Neuronal stem cell (in vitro differentiated cells): ENCODE results near the gene ELF2.
"Not testable (repeated sequence)": the region's sequence is repeated elsewhere in the genome, so short reads cannot be mapped to it uniquely, and the experiment has no call there.

Source experiments
- DNase-seq: peaks from one replicate; pipeline ENCODE4 v3.0.0-alpha.2; 2013; ENCODE audit warnings: low spot score
- H2AFZ ChIP-seq: one replicate; pipeline ENCODE4 v1.6.1; 2013; ENCODE audit warnings: mild to moderate bottlenecking, low read length, inconsistent platforms
- H2AK5ac ChIP-seq: 2 replicates; pipeline ENCODE4 v1.6.1; 2013; ENCODE audit warnings: low read depth, mild to moderate bottlenecking, inconsistent platforms, low read length, moderate library complexity, mixed read lengths
- H2BK120ac ChIP-seq: 2 replicates; pipeline ENCODE4 v1.6.1; 2013; ENCODE audit warnings: low read depth, mild to moderate bottlenecking, inconsistent platforms, low read length, moderate library complexity, mixed read lengths
- H2BK12ac ChIP-seq: one replicate; pipeline ENCODE4 v1.6.1; 2013; ENCODE audit warnings: low read length, inconsistent platforms
- H2BK15ac ChIP-seq: 2 replicates; pipeline ENCODE4 v1.6.1; 2013; ENCODE audit warnings: mild to moderate bottlenecking, low read length, inconsistent platforms, mixed read lengths
- H2BK5ac ChIP-seq: one replicate; pipeline ENCODE4 v1.6.1; 2013; ENCODE audit warnings: inconsistent platforms, mild to moderate bottlenecking, low read length, moderate library complexity
- H3K14ac ChIP-seq: one replicate; pipeline ENCODE4 v1.6.1; 2013; ENCODE audit warnings: low read length, inconsistent platforms
- H3K18ac ChIP-seq: 2 replicates; pipeline ENCODE4 v1.6.1; 2013; ENCODE audit warnings: low read length, inconsistent platforms
- H3K23ac ChIP-seq: 2 replicates; pipeline ENCODE4 v1.6.1; 2013; ENCODE audit warnings: low read depth, mild to moderate bottlenecking, mixed read lengths, low read length, inconsistent platforms; ENCODE audit not compliant: poor library complexity
- H3K27ac ChIP-seq: replicated peaks from 3 replicates; pipeline ENCODE4 v1.5.1; 2013; ENCODE audit warnings: low read length, inconsistent platforms
- H3K27me3 ChIP-seq, 3 experiments: 2 replicates each; pipeline ENCODE4 v1.6.1; 2013; ENCODE audit warnings: low read length in 3 of 3, mild to moderate bottlenecking in 2 of 3, inconsistent platforms in 1 of 3, low read depth in 1 of 3, mixed read lengths in 1 of 3, moderate library complexity in 1 of 3; ENCODE audit not compliant: control insufficient read depth in 3 of 3, insufficient read depth in 3 of 3
- H3K36me3 ChIP-seq, 2 donors: replicated peaks in 1 of 2; 2 replicates each; pipeline ENCODE4 v1.6.1; 2013; ENCODE audit warnings: low read length in 2 of 2; ENCODE audit not compliant: control insufficient read depth in 2 of 2, insufficient read depth in 2 of 2
- H3K4ac ChIP-seq: 2 replicates; pipeline ENCODE4 v1.6.1; 2013; ENCODE audit warnings: inconsistent platforms, mild to moderate bottlenecking, low read length, moderate library complexity
- H3K4me1 ChIP-seq, 2 donors: 1 replicate in 1 of 2; 2 replicates in 1 of 2; pipeline ENCODE4 v1.6.1; 2013; ENCODE audit warnings: low read length in 2 of 2, low read depth in 1 of 2; ENCODE audit not compliant: control insufficient read depth in 2 of 2, insufficient read depth in 1 of 2
- H3K4me2 ChIP-seq: one replicate; pipeline ENCODE4 v1.6.1; 2013; ENCODE audit warnings: mild to moderate bottlenecking, low read length, inconsistent platforms; ENCODE audit not compliant: insufficient read depth, poor library complexity, severe bottlenecking
- H3K4me3 ChIP-seq, 2 donors: 2 replicates each; pipeline ENCODE4 v1.5.1; 2013; ENCODE audit warnings: low read length in 2 of 2, mild to moderate bottlenecking in 2 of 2, inconsistent platforms in 1 of 2, moderate library complexity in 1 of 2
- H3K79me1 ChIP-seq: one replicate; pipeline ENCODE4 v1.6.1; 2013; ENCODE audit warnings: low read depth, mild to moderate bottlenecking, inconsistent platforms, low read length, moderate library complexity
- H3K9ac ChIP-seq: one replicate; pipeline ENCODE4 v1.6.1; 2013; ENCODE audit warnings: mild to moderate bottlenecking, low read depth, low read length, inconsistent platforms; ENCODE audit not compliant: poor library complexity
- H3K9me3 ChIP-seq, 2 donors: replicated peaks in 1 of 2; 2 replicates each; pipeline versions ENCODE3 to v1.6.1; 2013; ENCODE audit warnings: low read length in 2 of 2, mild to moderate bottlenecking in 2 of 2, inconsistent platforms in 1 of 2, low read depth in 1 of 2, mixed read lengths in 1 of 2, moderate library complexity in 1 of 2; ENCODE audit not compliant: control insufficient read depth in 2 of 2, insufficient read depth in 1 of 2
- H4K8ac ChIP-seq: one replicate; pipeline ENCODE4 v1.6.1; 2013; ENCODE audit warnings: low read depth, mild to moderate bottlenecking, inconsistent platforms, low read length, moderate library complexity
- H4K91ac ChIP-seq: one replicate; pipeline ENCODE4 v1.6.1; 2013; ENCODE audit warnings: low read length, low read depth, mild to moderate bottlenecking, inconsistent platforms; ENCODE audit not compliant: poor library complexity
- WGBS, 2 donors: extraction: QIAGEN DNeasy Blood & Tissue Kit; methylation state at CpG; one replicate each; pipeline ENCODE4 v1.1.7; 2013; ENCODE audit warnings: missing lambda C conversion rate in 2 of 2, mixed read lengths in 1 of 2; ENCODE audit not compliant: insufficient read length in 2 of 2, insufficient replicate concordance in 1 of 2; ENCODE audit errors: extremely low coverage in 2 of 2; 5-methylcytosine and 5-hydroxymethylcytosine counted together

The ELF2 gene

DNA sequence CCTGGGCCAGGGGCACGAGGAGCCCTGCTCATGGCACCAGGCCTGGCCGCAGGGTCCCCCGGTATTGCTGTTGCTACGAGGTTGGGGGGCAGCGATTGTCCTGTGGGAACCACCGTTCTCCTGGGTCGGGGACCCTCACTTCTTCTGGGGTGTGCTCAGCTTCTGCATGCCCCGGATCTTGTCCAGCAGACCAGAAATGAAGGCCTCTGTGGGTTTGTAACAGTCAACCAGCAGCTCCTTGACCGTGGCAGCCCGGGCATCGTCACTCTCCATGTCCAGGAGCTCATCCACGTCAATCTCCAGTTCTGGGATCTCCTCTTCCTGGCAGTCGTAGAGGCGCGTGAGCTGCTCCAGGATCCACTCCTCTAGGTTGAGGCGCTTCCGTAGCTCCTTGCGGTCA is 62.2 kb downstream of the ELF2 start:
- WGBS, 2 donors, result no CpG with 5 or more reads among the region's 18 CpGs
- not testable (repeated sequence) for DNase-seq, H3K23ac ChIP-seq, H3K4me2 ChIP-seq, H3K27ac ChIP-seq, H3K4me1 ChIP-seq, H4K91ac ChIP-seq, H3K9me3 ChIP-seq, H4K8ac ChIP-seq, H2BK12ac ChIP-seq, H3K79me1 ChIP-seq, H2BK15ac ChIP-seq, H3K4me3 ChIP-seq, H3K14ac ChIP-seq, H3K9ac ChIP-seq, H2BK5ac ChIP-seq, H3K4ac ChIP-seq, H2AFZ ChIP-seq, H3K18ac ChIP-seq, H2AK5ac ChIP-seq, H2BK120ac ChIP-seq, H3K27me3 ChIP-seq
- peaks cover 0 to 33% of the 10 kb centered on the region in 2 donors for H3K36me3 ChIP-seq

DNA sequence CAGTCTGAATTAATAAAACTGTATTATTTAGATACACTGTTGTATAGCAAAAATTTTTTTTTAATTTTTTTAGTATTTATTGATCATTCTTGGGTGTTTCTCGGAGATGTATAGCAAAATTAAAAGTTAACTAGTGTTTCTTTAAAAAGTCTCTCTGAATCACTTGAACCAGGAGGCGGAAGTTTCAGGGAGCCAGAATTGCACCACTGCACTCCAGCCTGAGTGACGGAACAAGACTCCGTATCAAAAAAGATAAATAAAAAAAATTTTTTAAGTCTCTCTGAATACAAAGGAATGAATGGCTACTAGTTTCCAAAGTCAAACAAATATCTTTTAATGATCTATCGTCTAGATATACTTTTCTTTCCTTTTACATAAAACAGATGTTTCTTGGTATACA is 64.4 kb downstream of the ELF2 start:
- Histone ChIP-seq H3K23ac (no peak overlapping the region), H4K8ac (no peak overlapping the region), H3K4me2 (no peak overlapping the region), H2AK5ac (no peak overlapping the region), H2BK15ac (no peak overlapping the region), H4K91ac (no peak overlapping the region), H3K9ac (no peak overlapping the region), H2BK5ac (no peak overlapping the region), H2AFZ (no peak overlapping the region), H3K36me3 (peaks cover 0 to 33% of the 10 kb centered on the region in 2 donors), H3K27ac (no peak overlapping the region), H3K4ac (no peak overlapping the region), H3K9me3 (no peaks in the 10 kb centered on the region), H3K79me1 (no peaks in the 10 kb centered on the region), H3K18ac (no peak overlapping the region), H2BK12ac (no peak overlapping the region), H2BK120ac (no peak overlapping the region), H3K4me3 (no peak overlapping the region), H3K27me3 (no peaks in the 10 kb centered on the region), H3K14ac (no peak overlapping the region), H3K4me1 (no peaks in the 10 kb centered on the region)
- DNase-seq, result no peak
- 100% methylated on average over 1 of the region's 5 CpGs; no CpG with 5 or more reads in 1 of the 2 donors for WGBS, 2 donors

DNA sequence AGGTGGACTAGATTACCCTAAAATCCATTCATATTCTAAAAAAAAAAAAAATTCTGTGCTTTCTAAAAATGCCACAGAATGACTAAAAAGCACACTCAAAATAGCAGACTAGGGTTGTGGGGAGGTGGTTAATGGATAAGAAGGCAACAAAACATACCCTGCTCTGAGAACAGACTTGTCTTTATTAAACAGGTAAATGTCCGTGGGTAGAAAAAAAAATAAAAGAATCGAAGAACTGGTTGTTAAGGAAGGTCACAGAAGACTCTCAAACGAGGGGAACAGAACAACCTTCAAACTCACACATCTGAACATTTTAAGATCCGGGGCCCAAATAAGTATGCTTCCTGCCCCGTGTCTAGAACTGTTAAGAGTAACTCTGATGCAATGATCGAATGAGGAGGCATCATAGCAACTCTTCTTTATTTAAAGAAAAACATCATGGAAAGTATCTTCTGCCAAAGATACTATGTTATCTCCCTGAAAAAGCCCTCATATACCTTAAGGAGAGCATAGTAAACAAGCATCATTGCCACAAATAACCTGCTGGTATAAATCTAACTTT is 68.4 kb downstream of the ELF2 start:
- H2AK5ac ChIP-seq, result no peak overlapping the region
- H3K4ac ChIP-seq, result no peak overlapping the region
- H2BK12ac ChIP-seq, result no peak overlapping the region
- H4K91ac ChIP-seq, result no peak overlapping the region
- no peak for DNase-seq
- no peak overlapping the region for H3K27ac ChIP-seq
- H2AFZ ChIP-seq, result no peak overlapping the region
- no peak overlapping the region for H3K23ac ChIP-seq
- H3K79me1 ChIP-seq, result no peaks in the 10 kb centered on the region
- no peak overlapping the region for H3K18ac ChIP-seq
- no peak overlapping the region for H3K4me3 ChIP-seq
- H3K9me3 ChIP-seq, result no peaks in the 10 kb centered on the region
- WGBS, 2 donors, result no CpG with 5 or more reads among the region's 6 CpGs
- H3K27me3 ChIP-seq, result no peaks in the 10 kb centered on the region
- peaks cover 0 to 12% of the 10 kb centered on the region in 2 donors for H3K36me3 ChIP-seq
- H3K9ac ChIP-seq, result no peak overlapping the region
- no peak overlapping the region for H2BK15ac ChIP-seq
- no peak overlapping the region for H4K8ac ChIP-seq
- H3K14ac ChIP-seq, result no peak overlapping the region
- H2BK120ac ChIP-seq, result no peak overlapping the region
- no peak overlapping the region for H2BK5ac ChIP-seq
- H3K4me2 ChIP-seq, result no peak overlapping the region
- H3K4me1 ChIP-seq, result no peaks in the 10 kb centered on the region

DNA sequence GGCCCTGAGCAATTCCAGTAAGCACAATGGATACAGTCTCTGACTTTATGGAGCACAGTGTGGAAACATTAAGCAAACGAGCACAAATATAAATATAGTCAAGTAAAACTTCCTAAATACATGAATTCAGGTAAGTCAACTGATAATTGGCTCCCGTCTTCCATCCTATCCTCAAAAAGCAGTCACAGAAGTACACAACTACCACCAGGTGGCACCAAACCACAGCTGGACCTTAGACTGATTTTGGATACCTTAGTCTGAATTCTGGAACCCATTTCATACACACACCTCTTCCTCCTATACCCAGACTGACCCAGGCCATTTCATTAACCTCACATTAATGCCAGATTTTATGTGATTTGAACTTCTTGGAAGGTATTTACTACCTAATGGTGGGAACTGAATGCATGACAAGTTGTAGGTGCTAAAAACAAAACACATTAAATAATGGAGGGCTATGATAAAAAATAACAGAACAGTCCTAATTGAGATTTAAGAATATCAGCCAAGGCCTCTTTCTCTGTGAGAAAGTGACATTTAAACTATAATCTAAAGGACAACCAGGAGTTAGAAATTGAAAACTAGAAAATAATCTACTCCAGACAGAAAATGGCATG is 77.5 kb downstream of the ELF2 start:
- no peak overlapping the region for H3K9ac ChIP-seq
- no peak overlapping the region for H2AK5ac ChIP-seq
- H3K14ac ChIP-seq, result no peak overlapping the region
- no peak overlapping the region for H4K91ac ChIP-seq
- H3K4ac ChIP-seq, result no peak overlapping the region
- H3K4me1 ChIP-seq, result no peaks in the 10 kb centered on the region
- no peak overlapping the region for H2BK5ac ChIP-seq
- H3K9me3 ChIP-seq, result no peaks in the 10 kb centered on the region
- no peak overlapping the region for H4K8ac ChIP-seq
- no peak overlapping the region for H3K27ac ChIP-seq
- no peak overlapping the region for H3K23ac ChIP-seq
- H3K36me3 ChIP-seq, result peaks cover 0 to 12% of the 10 kb centered on the region in 2 donors
- no peaks in the 10 kb centered on the region for H3K79me1 ChIP-seq
- no peak overlapping the region for H2AFZ ChIP-seq
- DNase-seq, result peak; percentile 83
- no peak overlapping the region for H2BK12ac ChIP-seq
- no peak overlapping the region for H3K4me3 ChIP-seq
- H2BK120ac ChIP-seq, result no peak overlapping the region
- no CpG with 5 or more reads among the region's 2 CpGs for WGBS, 2 donors
- no peak overlapping the region for H2BK15ac ChIP-seq
- H3K4me2 ChIP-seq, result no peak overlapping the region
- H3K18ac ChIP-seq, result no peak overlapping the region
- no peaks in the 10 kb centered on the region for H3K27me3 ChIP-seq
